GM19043 (cell line): ENCODE results near the gene MIER3.
A peak's percentile ranks its signal among the peaks of the same experiment; 100 is the strongest.

Experiments used
- ATAC-seq: cut with Tn5 transposase; IDR thresholded peaks from one replicate; pipeline ENCODE4 v1.9.1; 2021; ENCODE audit warnings: low read depth; ENCODE audit not compliant: unreplicated experiment

Gene MIER3

GRCh38 chr5:56962286-56962685, 10.4 kb upstream of the MIER3 start:
- ATAC-seq: no peak

DNA sequence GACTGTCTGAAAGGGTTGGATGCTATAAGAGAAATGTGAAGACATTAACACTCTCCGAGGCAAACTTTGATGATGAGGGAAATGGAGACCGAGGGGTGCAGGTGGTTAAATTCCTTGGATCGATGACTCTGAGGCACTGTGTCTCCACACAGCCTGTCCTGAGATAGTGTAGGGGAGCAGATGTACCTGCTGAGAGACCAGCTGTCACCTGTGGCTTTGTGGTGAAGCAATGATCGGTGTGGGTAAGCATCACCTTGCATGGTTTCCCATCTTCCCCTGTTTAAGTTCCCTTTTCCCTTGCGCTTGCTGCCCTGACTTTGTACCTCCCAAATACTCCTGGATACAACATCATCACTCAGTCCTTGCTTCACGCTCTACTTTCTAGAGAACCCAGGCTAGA, 9.8 kb upstream of the MIER3 start:
- ATAC-seq: no peak

GRCh38 chr5:56959326-56959725, 7.4 kb upstream of the MIER3 start:
- ATAC-seq: no peak

GRCh38 chr5:56958595-56958994, 6.7 kb upstream of the MIER3 start:
- no peak for ATAC-seq

- no peak for ATAC-seq
Measured at GRCh38 chr5:56954262-56954661, 2.3 kb upstream of the MIER3 start.

DNA sequence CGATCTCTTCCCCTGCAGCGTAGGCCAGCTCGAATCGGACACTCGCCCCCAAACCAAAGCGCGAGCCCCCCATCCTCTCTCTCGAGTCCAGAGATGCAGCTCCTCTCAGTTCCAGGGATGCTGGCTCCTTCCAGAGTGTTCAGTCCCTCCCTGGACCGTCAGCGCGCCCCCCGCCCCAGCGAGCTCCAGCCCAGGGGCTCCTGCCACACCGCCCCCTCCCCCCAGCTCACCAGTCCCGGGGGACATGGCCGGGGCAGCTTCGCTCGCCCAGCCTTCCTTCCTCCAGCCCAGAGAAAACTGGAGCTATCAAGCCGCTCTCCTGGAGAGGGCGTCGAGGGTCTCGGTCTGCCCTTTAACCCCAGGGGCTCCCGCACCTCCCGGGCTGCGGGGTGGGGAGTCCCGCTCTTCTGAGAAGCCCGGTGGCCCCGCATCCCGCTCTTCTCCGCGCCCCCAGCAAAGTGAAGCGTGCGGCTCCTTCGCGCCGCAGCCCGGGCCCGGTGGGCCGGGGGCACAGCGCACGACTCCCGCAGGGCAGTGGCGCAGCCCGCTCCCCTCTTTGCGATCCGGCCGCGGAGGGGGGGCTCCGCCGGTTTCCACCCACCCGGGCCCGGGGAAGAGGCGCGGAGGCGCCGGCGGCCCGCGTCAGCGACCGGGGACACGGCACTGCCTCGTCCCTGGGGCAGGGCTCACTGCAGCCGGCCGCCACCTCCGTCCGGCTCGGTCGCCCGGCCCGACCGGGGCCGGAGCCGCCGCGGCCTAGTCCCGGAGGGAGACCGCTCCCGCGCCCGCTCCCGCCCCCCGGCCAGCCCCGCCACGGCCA, 587 bp downstream of the MIER3 start:
- ATAC-seq: peak; percentile 27

- ATAC-seq: peak; percentile 48
Measured at GRCh38 chr5:56950626-56951125, 1.2 kb downstream of the MIER3 start.

DNA sequence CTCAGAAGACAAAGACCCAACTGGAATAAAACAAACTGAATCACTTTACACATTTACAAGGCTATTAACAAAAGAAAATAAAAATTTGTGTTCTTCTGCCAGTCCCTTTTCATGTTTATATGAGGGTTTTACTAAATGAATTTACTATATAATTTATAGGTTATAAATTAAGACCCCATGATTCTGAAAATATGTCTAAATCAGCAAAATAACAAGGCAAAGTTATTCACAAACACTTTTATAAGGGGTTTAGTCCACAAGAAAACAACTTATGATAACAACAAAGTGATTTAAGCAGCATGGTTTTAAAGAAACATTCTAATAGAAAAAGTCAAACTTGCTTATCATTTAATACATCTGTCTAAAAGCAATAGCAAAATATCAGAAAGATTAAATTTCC, 4.9 kb downstream of the MIER3 start:
- ATAC-seq: no peak

GRCh38 chr5:56941981-56942380, 9.9 kb downstream of the MIER3 start:
- no peak for ATAC-seq

DNA sequence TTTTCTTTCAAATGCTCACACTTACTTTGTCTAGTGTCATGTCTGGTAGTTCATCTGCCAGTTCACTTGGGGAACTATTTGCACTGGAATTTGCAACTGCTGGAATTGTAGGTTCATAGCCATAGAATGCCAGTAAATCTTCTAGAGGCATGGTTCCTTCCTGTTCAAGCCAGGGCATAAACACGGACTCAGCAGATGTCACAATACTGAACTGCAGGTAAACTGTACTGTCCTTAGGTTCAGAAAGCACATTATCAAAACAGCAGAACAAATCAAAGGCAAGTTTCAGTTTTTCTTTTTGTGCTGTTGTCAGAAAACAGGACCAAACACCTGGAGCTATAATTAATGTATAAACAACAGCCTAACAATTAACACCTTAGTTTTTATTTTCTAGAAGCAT, 13.1 kb downstream of the MIER3 start:
- ATAC-seq: no peak

DNA sequence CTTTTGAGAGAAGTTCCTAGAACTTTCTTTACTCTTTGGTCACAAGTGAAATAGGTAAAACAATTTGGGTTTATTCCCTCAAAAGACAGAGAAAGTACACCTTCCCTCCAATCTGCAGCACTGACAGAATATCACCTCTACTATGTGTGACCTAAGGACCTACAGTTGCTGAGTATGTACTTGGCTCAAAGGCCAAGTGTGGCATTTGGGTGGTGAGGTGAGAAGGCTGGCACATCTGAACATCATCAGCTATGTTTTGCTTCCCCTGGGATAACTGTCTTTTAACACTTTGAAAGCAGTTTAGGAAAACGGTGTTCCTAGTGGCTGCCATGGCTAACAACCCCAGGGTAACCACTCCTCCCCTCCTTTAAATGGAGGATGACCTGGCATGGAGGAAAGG, 17.6 kb downstream of the MIER3 start:
- ATAC-seq: no peak

GRCh38 chr5:56922922-56923321, 29.0 kb downstream of the MIER3 start:
- no peak for ATAC-seq

- ATAC-seq: no peak
Measured at GRCh38 chr5:56919942-56920662, 31.8 kb downstream of the MIER3 start.

DNA sequence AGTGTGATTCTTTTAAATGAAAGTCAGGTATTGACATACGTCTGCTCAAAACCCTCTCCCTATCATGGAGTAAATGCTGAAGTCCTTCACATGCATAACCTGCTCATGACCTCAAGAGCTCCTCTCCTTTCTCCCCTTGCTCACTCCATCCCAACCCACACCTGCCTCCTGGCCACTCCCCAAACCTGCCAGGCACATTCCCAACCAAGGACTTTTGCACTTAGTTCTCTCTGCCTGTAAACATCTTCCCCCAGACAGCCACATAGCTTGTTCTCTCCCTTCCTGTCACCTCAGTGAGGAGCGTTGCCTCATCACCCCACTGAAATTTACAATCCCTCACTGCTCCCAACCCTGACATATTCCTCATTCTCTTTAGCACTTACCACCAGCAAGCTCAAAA, 33.9 kb downstream of the MIER3 start:
- no peak for ATAC-seq

- ATAC-seq: no peak
Measured at GRCh38 chr5:56917534-56917933, 34.4 kb downstream of the MIER3 start.

GRCh38 chr5:56914678-56915077, 37.2 kb downstream of the MIER3 start:
- no peak for ATAC-seq

- ATAC-seq: no peak
Measured at GRCh38 chr5:56913766-56914165, 38.2 kb downstream of the MIER3 start.

GRCh38 chr5:56910210-56910965, 41.5 kb downstream of the MIER3 start:
- peak; percentile 8 for ATAC-seq

DNA sequence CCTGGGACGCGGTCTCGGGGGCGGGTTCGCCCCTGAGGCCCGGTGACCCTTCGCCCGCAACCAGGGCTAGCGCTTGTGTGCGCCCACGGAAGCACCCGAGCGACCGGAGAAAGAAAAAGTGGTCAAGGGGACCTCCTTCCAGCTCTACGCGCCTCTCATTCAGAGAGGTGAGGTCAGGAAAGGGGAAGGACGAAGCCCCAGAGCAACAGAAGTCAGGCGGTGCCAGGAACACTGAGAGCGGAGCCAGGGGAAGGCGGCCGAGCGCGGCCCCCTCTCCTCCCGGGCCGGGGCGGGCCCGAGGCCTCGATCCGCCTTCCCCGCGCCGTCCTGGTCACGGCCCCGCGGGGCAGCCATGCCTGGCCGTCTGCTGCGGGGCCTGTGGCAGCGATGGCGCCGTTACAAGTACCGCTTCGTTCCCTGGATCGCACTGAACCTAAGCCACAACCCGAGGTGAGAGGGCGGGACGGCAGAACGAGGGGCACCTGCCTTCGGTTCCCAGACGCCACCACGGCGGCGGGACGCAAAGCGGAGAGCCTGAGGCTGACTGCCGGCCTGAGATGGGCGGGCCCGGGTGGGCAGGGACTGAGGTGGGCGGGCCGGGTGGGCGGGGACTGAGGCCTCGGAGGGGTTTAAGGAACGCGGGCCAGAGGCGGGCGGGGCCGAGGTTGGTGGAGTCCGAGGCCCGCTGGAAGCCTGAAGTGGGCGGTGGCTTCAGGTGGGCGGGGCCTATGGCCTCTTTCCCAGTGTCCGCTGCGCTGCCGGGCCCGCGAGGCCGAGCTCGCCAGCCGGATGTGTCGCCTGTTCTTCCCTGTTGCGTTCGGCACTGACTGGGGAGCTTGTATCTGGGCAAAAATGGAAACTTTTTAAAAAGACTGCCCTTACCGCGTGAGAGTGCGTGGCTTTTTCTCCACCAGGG, 42.4 kb downstream of the MIER3 start, which contains the start of gene SETD9:
Gene SETD9, plus strand, starts transcription at position 303 of the 916 bp plus-strand sequence. Its CDS starts 50 bp downstream, at position 353.
- ATAC-seq: peak; percentile 76

DNA sequence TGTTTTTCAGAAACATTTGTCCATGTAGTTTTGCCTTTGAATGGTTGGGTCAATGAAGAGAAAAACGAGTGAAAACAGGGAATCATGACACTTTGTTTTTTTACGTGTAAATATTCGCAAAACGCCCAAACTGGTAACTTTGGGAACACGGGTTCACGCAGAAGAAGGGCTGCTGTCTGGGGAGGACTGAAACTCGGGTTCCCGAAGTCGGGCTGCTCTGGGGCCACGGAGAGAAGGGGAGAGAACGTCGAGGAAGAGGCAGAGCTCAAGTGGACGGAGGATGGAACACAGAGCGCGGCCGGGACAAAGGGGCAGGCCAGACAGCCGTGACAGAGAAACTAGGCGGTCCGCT, 43.0 kb downstream of the MIER3 start:
- peak; percentile 27 for ATAC-seq
